ENCODE results near the gene SEPTIN12. TPM values are rescaled to one million over a fixed set of nuclear protein-coding genes. Genes with fewer than 3 reads are reported as not detected.

Gene SEPTIN12
- total and polyA plus RNA-seq, 3 donors from 2014 or later: 61.0 to 310 (median 68.1) TPM

DNA sequence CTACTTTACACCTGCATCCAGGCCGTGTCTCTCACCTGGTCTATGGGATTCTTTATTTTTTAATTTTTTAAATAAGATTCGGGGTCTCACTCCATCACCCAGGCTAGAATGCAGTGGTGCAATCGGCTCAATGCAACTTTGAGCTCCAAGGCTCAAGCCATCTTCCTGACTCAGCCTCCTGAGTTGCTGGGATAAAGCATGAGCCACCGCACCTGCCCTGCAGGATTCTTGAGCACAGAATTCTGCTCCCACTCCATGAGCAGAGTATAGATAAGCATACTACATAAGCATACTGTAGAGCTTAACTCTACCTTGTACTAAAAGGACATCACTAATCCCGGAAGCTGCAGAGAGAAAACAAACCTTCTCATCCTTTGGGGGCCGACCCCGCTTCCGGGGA lies 43.5 kb upstream of the SEPTIN12 start:
- no peak for DNase-seq
- intact Hi-C loops (cut with DNase I; ENCODE audit: low total_unique reads): no loop called here
- Histone ChIP-seq H3K36me3 (ENCODE audit: low read depth, missing control alignments) (no peaks in the 10 kb centered on the region), H3K9me3 (no peaks in the 10 kb centered on the region), H3K4me3 (no peak overlapping the region), H3K27ac (no peak overlapping the region), H3K4me1 (no peaks in the 10 kb centered on the region), H3K27me3 (no peaks in the 10 kb centered on the region)
- 93 to 95% methylated on average over 8 of the region's 8 CpGs for WGBS, 2 donors
- TF ChIP-seq, protein P1, sequence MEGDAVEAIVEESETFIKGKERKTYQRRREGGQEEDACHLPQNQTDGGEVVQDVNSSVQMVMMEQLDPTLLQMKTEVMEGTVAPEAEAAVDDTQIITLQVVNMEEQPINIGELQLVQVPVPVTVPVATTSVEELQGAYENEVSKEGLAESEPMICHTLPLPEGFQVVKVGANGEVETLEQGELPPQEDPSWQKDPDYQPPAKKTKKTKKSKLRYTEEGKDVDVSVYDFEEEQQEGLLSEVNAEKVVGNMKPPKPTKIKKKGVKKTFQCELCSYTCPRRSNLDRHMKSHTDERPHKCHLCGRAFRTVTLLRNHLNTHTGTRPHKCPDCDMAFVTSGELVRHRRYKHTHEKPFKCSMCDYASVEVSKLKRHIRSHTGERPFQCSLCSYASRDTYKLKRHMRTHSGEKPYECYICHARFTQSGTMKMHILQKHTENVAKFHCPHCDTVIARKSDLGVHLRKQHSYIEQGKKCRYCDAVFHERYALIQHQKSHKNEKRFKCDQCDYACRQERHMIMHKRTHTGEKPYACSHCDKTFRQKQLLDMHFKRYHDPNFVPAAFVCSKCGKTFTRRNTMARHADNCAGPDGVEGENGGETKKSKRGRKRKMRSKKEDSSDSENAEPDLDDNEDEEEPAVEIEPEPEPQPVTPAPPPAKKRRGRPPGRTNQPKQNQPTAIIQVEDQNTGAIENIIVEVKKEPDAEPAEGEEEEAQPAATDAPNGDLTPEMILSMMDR (IDR thresholded peaks at IDR 0.05): no peak
- TF ChIP-seq POLR2A (IDR thresholded peaks at IDR 0.05): no peak

DNA sequence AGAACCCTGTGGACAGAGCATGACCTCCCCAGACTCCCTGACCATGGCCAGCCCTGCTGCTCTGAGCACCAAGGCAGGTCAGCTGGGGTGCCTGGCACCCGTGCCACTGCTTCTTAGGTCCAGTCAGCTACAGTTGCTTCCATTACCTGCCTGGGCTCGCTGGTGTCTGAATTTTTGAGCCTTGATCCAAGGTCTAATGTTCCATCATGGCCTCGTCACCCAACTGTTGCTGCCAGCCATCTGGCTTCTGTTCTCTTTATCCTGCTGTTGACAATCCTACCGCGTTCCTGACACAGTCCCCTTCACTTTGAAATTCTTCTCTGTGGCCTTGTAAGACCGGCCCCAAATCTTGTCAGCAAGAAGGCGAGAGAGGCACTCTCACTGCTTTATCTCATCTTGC lies 42.3 kb upstream of the SEPTIN12 start:
- intact Hi-C loops (cut with DNase I; ENCODE audit: low total_unique reads): no loop called here
- TF ChIP-seq, protein P1 (IDR thresholded peaks at IDR 0.05): no peak
- no peak for TF ChIP-seq POLR2A (IDR thresholded peaks at IDR 0.05)
- no peak for DNase-seq
- Histone ChIP-seq H3K27me3 (no peaks in the 10 kb centered on the region), H3K9me3 (no peaks in the 10 kb centered on the region), H3K27ac (no peak overlapping the region), H3K36me3 (ENCODE audit: low read depth, missing control alignments) (no peaks in the 10 kb centered on the region), H3K4me1 (no peaks in the 10 kb centered on the region), H3K4me3 (no peak overlapping the region)
- 60 to 84% methylated on average over 7 of the region's 7 CpGs for WGBS, 2 donors

DNA sequence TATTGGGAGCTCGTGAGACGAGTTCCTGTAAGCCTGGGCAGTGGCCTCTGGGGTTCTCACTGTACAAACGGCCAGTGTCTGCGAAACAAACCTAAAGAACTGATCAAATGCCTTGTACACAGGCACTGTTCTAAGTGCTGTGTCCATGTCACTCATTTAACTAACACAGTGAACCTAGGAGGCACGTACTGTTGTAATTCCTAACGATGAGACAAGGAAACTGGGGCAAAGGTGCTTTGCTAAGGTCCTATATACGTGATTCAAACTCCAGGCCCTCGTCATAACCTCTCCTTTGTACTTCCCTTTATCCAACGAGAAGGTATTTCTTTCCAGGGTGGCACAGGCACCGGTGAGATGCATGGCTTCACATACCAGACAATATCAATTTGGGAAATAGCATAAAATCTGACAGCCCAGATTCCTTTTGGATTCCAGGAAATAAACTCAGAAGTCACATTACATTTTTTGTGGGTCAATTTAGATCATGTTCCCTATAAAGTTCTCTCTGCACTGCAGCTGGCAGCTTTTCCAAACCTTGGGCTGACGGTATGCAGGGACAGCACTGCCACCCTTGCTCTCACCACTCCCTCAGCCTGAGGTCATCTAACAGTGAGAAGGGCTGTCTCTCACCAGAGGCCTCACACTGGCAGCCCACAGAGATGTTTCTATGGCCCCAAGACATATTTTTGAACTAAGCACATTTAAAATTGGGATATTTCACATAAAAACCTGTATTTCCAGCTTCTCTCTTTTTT lies 40.6 kb upstream of the SEPTIN12 start:
- intact Hi-C loops (cut with DNase I; ENCODE audit: low total_unique reads): no loop called here
- no peaks in the 10 kb centered on the region for H3K36me3 ChIP-seq (ENCODE audit: low read depth, missing control alignments)
- WGBS, 2 donors: 91 to 92% methylated on average over 11 of the region's 11 CpGs

DNA sequence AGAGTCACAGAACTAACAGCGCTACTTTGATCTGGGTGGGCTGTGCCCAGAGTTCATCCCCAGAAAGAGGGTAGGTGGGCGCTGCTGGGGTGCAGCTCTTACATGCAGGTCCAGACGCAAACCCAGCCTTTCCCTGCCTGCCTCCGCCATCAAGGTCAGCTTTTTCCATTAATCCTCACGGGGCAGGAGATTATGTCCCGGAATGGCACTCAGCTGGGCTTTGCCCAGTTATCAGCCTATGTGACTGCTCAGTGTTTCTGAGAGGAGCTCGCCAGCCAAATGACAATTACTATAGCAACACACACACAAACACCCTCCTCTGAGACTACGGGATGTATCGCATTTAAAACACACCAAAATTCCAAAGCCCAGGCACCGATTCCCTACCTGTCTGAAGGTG lies 38.8 kb upstream of the SEPTIN12 start:
- H3K4me1 ChIP-seq: no peaks in the 10 kb centered on the region
- H3K27me3 ChIP-seq: no peaks in the 10 kb centered on the region
- intact Hi-C loops (cut with DNase I; ENCODE audit: low total_unique reads): no loop called here
- TF ChIP-seq POLR2A (IDR thresholded peaks at IDR 0.05): no peak
- TF ChIP-seq, protein P1 (IDR thresholded peaks at IDR 0.05): no peak
- no peaks in the 10 kb centered on the region for H3K9me3 ChIP-seq
- 74 to 78% methylated on average over 10 of the region's 10 CpGs for WGBS, 2 donors
- no peaks in the 10 kb centered on the region for H3K36me3 ChIP-seq (ENCODE audit: low read depth, missing control alignments)
- H3K27ac ChIP-seq: no peak overlapping the region
- H3K4me3 ChIP-seq: no peak overlapping the region
- DNase-seq: no peak

More for the DNA sequence above, 40.6 kb upstream of the SEPTIN12 start:
- no peaks in the 10 kb centered on the region for H3K27me3 ChIP-seq
- TF ChIP-seq POLR2A (IDR thresholded peaks at IDR 0.05): no peak
- TF ChIP-seq, protein P1 (IDR thresholded peaks at IDR 0.05): no peak
- H3K4me1 ChIP-seq: no peaks in the 10 kb centered on the region
- H3K27ac ChIP-seq: no peak overlapping the region
- no peak for DNase-seq
- H3K4me3 ChIP-seq: no peak overlapping the region
- no peaks in the 10 kb centered on the region for H3K9me3 ChIP-seq

DNA sequence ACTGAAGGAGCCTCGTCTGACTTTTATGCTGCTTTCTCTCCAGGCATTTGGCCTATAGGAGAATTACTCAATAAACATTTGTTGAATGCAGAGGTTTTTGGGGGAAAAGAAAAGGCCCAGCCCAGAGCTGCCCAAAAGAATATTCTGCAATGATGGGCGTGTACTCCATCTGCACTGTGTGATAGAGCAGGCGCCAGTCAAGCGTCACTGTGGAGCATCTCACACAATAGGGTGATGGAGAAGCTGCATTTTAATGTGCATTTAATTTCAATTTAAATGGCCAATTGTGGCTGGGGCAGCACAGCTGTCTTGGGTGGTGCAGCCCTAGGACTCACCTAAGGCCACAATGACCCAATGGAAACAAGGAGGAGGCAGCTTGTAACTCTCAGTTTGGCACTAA lies 38.4 kb upstream of the SEPTIN12 start:
- DNase-seq: no peak
- H3K9me3 ChIP-seq: no peaks in the 10 kb centered on the region
- TF ChIP-seq, protein P1 (IDR thresholded peaks at IDR 0.05): no peak
- TF ChIP-seq POLR2A (IDR thresholded peaks at IDR 0.05): no peak
- no peaks in the 10 kb centered on the region for H3K4me1 ChIP-seq
- WGBS, 2 donors: 88 to 97% methylated on average over 4 of the region's 4 CpGs
- H3K36me3 ChIP-seq (ENCODE audit: low read depth, missing control alignments): no peaks in the 10 kb centered on the region
- intact Hi-C loops (cut with DNase I; ENCODE audit: low total_unique reads): no loop called here
- no peak overlapping the region for H3K27ac ChIP-seq
- H3K4me3 ChIP-seq: no peak overlapping the region
- no peaks in the 10 kb centered on the region for H3K27me3 ChIP-seq

All from testis (tissue), 3 donors.